HG03460 (cell line): ENCODE results near the gene RPTOR.
"Not testable (repeated sequence)": the region's sequence is repeated elsewhere in the genome, so short reads cannot be mapped to it uniquely, and the experiment has no call there.

Experiments used
- ATAC-seq: cut with Tn5 transposase; IDR thresholded peaks from one replicate; pipeline ENCODE4 v1.9.1; 2021; ENCODE audit not compliant: unreplicated experiment

Gene RPTOR

DNA sequence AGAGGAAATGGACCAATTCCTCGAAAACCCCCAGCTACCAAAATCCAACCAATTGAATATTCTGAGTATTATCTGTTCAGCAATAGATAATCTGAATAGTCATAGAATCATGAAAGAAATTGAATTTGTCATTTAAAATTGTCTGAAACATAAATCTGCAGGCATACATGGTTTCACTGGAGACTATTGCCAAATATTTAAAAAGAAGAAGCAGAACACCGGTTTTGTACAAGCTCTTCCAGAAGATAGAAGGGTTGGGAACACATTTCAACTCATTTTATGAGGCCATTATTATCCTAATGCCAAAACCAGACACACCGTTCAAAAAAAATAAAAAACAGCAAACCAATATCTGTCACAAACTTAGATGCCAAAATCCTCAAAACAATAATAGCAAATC lies 195.5 kb downstream of the RPTOR start:
- no peak for ATAC-seq

DNA sequence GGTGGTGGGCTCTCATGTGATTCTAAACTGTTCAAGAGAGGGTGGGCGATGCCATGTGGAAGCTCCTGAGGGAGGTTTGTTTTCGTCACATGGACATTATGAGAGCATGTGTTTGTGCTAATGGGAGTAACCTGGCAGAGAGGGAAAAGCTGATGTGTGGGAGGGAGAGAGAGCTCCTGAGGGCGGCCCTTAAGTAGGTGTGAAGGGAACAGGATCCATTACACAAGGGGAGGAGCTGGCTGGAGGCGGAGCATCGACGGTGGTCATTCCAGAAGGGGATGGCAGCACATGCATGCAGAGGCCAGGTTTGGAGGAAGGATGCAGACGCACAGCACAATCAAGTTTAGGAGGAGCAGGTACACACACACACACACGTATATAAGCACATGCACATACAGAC lies 197.5 kb downstream of the RPTOR start:
- no peak for ATAC-seq

- ATAC-seq, result no peak
Measured at GRCh38 chr17:80742581-80743180, 198.0 kb downstream of the RPTOR start.

- no peak for ATAC-seq
Measured at GRCh38 chr17:80743181-80743771, 198.6 kb downstream of the RPTOR start.

DNA sequence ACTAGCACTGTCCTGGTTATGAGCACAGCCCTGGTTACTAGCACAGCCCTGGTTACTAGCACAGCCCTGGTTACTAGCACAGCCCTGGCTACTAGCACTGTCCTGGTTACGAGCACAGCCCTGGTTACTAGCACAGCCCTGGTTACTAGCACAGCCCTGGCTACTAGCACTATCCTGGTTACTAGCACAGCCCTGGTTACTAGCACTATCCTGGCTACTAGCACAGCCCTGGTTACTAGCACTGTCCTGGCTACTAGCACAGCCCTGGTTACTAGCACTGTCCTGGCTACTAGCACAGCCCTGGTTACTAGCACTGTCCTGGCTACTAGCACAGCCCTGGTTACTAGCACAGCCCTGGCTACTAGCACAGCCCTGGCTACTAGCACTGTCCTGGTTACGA lies 199.3 kb downstream of the RPTOR start:
- not testable (repeated sequence) for ATAC-seq

DNA sequence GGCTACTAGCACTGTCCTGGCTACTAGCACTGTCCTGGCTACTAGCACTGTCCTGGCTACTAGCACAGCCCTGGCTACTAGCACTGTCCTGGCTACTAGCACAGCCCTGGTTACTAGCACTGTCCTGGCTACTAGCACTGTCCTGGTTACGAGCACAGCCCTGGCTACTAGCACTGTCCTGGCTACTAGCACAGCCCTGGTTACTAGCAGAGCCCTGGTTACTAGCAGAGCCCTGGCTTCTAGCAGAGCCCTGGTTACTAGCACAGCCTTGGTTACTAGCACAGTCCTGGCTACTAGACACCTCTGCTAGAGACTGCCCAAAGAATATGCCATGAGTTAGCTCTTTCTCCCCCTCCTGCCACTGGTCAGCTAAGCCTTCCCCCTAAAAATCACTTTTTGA lies 200.1 kb downstream of the RPTOR start:
- ATAC-seq, result not testable (repeated sequence)

DNA sequence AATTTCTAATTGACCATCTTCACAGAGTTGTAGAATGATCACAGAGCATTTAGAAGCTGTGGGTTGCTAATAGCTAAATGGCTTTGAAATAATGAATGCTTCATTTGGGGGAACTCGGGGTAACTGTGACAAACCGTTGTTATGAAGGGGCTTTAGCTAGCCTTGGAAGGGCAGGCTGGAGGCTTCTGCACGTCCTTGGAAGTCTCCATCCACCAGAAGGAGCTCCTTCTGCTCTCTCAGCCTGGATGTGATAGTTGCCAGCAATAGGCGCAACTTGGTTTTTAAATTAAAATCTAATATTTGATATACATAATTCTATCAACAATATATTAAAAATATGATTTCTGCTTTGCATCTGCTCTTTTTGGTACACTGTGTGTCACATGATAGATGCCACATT lies 200.5 kb downstream of the RPTOR start:
- no peak for ATAC-seq

DNA sequence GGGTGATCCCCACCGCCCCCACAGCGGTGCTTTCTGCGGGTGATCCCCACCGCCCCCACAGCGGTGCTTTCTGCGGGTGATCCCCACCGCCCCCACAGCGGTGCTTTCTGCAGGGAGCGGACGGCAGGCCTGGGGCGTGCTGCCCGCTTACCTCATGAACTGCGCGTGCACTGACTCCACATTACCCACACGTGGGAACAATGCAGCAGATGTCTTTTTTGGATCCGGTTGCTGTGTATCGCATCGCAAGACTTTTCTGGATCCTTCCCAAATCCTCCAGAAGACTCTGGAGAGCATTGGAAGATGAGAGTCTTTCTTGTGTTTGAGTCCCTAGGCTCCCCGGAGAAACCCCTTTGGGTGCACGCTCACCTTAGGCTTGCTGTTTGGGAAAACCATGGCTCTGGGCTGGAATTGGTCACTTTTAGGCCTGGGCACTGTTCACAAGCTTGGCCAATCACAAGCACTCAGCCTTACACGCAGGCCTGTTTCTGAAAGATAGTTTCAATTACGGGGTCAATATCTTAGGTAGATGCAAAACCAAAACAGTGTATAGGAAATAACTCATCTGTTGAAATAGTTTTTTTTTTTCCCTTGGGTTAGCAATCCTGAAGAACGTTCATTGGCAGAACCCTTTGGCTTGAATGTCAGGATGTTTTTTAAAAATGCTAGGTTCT lies 201.8 kb downstream of the RPTOR start:
- ATAC-seq, result no peak

DNA sequence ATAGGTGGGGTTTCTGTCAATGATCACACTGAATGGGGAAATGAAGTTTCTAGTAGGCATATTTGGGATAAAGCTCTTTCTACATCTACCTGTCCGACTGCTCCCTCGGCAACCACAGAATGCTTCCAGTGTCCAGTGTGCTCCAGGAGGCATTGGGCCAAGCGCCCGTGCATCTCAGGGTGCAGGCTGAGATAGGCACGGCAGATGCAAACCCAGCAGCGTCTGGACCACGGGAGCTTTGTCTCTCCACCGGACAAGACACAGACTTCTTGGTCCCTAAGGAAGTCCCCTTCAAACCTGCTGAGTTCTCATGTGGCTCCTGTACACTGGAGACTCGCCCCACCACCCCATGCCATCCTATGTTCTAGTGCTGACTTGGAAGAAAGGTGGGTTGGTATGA lies 202.8 kb downstream of the RPTOR start:
- no peak for ATAC-seq

GRCh38 chr17:80749611-80750010 lies 205.0 kb downstream of the RPTOR start:
- ATAC-seq, result no peak

- no peak for ATAC-seq
Measured at GRCh38 chr17:80750263-80750662, 205.6 kb downstream of the RPTOR start.

DNA sequence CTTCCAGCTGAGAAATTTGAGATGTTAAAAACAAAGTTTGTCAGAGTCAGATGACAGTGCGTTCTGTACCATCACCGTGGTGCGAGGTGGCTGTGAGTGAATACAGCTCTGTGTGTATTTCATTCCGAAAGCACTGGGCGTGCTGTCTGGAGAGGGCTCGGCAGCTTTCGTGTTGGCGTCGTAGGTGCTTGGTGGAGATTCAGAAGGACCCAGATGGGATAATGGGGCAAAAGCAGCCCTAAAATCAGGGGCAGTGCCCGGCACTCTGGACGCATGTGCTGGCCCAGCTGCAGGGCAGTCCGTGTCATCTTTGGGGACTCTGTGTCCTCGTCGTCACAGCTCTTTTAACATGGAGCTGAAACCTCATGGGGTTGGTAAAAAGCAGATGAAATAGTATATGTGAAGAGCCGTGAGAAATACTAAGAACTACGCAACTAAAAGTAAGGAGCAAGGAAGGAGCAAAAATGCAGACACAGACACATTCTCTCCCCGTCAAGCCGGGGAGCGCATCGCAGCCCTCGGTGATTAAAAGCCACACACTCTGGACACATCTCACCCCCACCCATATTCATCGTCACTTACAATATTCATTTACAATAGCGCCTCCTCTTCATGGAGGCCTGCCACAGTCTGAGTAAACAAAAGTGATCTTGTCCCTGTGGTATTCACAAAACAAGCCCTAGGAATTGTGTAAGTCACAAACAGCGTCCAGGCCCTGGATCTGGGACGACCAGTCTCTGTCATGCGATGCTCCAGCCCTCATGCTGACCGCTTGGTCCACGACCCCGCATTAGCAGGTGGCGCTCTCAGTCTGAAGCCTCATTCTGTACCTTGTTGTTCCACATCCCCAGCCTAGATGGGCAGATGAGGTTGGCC lies 206.7 kb downstream of the RPTOR start:
- no peak for ATAC-seq

DNA sequence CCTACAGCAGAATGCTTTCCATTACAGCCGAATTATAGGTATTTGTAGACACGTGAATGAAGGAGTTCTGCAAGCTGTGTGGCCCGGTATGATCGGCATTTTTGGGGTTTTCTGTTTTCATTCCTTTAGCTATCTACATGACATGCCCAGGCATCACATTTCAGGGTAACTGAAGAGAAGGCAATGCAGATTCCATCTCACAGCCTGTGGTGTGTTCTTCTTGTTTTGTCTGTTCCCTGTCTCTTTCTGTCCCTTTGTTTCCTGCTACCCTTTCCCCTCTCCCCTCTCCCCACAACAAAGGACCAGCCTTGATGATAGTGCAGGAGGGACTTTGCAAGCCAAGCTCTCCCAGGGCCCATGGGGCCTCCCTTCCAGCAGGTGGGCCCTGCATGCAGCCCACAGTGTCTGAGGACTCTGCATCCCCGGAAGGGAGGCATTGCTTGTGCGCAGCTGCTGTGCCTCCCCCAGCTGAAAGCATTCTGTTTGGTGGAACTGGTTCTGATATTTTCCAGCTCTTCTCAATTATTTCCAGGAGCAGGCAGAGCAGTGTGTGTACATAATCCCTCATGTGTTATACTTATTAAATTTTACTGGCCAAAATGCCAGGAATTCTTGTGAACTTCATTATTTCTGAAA lies 207.4 kb downstream of the RPTOR start:
- no peak for ATAC-seq

- ATAC-seq, result no peak
Measured at GRCh38 chr17:80753685-80754345, 209.2 kb downstream of the RPTOR start.

DNA sequence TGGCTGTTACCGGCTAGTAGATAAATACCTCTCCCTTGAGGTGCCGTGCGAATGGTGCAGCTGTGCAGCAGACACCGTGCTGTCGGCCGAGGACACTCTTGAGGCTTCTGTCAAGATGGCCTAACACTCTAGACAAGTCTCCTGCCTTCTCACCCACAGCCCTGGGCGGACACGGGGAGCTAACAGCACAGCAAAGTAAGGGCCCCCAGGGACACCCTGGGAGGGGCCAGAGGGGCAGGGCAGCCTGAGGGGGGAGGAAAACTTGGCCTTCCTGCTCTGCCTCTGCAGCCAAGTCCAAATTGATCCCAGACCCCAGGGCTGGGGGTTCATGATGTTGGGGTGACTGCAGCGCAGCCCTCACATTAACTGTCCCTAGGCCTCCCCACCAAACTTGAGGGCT lies 210.2 kb downstream of the RPTOR start:
- no peak for ATAC-seq

DNA sequence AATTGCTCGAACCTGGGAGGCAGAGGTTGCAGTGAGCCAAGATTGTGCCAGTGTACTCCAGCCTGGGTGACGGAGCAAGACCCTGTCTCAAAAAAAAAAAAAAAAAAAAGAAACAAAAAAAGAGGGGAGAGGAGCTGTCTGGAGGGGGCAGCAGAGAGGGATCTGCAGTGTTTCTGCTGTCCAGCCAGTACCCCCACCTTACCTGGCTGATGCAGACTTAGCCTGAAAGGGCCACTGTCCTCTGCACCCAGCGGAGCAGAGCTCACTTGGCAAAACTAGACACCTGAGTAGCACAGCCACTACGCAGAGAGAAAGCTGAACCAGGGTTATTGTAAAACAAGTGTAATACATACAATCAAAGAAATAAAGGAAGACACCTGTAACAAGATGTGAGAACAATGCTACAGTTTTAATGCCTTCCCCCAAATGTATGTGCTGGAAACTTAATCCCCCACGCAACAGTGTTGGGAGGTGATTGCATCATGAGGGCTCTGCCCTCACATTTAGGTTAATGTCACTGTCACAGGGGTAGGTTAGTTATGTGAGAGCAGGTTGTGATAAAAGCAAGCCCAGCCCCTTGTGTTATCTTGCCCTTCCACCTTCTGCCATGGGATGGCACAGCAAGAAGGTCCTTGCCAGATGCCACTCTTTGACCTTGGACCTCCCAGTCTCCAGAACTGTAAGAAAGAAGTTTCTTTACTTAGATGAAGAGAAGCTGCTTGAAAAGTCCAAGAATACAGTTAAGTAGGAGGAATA lies 211.2 kb downstream of the RPTOR start:
- ATAC-seq, result no peak

GRCh38 chr17:80758481-80759376 lies 214.1 kb downstream of the RPTOR start:
- ATAC-seq, result no peak

DNA sequence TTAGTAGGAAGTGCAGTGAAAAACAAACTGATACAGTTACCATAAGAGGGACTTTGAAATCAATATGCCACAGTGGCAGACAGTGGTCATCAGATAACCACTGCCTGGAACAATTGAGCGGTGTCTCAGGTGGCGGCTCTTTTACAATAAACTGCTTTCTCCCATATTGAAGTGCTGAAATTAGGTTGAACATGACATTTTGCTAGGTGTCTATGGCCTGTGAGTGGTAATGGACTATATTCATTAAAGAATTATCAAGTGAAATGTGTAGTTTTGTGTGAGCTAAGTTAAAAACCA lies 214.7 kb downstream of the RPTOR start:
- ATAC-seq, result no peak

DNA sequence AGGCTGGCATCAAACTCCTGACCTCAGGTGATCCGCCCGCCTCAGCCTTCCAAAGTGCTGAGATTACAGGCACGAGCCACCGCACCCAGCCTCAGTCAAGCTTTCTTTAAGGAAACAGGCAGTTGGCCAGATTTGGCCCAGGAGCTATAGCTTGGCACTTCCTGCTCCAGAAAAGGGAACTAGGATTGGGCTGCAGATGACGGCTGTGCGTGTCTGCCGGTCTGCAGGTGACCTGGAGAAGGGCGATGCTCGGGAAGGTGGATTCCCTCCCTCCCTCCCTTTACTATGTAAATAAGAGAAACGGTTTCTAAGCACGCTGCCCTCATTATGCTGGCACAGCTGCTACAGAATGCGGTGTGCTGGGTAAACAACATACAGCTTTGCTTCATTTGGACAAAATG lies 215.9 kb downstream of the RPTOR start:
- ATAC-seq, result no peak
